ENCODE data around the gene PTPN11. TPM values are rescaled to one million over a fixed set of nuclear protein-coding genes. Genes with fewer than 3 reads are reported as not detected.

PTPN11 gene
- total RNA-seq, 1 experiment from 2014 or later = 181 TPM

DNA sequence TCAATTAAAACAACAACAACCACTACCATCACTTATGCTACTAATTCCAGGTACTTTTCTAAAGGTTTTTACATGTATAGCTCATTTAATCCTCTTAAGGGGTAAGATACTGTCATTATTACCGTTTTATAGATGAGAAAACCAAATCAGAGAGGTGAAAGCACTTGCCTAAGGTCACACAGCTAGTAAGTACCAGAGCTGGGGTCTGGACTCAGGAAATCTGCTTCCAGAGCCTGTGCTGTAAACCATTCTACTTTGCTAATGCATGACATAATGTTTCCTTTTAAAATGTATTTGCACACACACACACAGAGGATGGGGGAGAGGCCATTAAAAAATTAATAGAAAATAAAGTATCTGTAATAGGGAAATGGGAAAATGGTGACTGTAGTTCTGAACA, 113.4 kb downstream of the PTPN11 start:
- ChIA-PET CTCF (no interaction called here), POLR2A (no interaction called here), RAD21 (ENCODE audit: low non-redundant PET in 1 of 2, low total read pairs in 2 of 2, uncharacterized antibody in 2 of 2, unreplicated experiment in 2 of 2) (no interaction called here)
- TF ChIP-seq EGR1 (IDR thresholded peaks at IDR 0.05; ENCODE audit: low read depth) (no peak), SRF (IDR thresholded peaks at IDR 0.05; ENCODE audit: low read depth) (no peak), YY1 (IDR thresholded peaks at IDR 0.05; ENCODE audit: extremely low read depth, insufficient replicate concordance, low read depth, low read length) (no peak), REST (IDR thresholded peaks at IDR 0.05; ENCODE audit: low read depth) (no peak), CBX3 (IDR thresholded peaks at IDR 0.05; ENCODE audit: low read depth) (no peak), SP1 (IDR thresholded peaks at IDR 0.05; ENCODE audit: low read depth) (no peak), TCF7L2 (IDR thresholded peaks at IDR 0.05; ENCODE audit: borderline replicate concordance, extremely low read depth, insufficient read depth, insufficient read length) (no peak), ZFX (IDR thresholded peaks at IDR 0.05) (no peak), CEBPB (IDR thresholded peaks at IDR 0.05; ENCODE audit: low read depth) (no peak), EZH2phosphoT487 (IDR thresholded peaks at IDR 0.05; ENCODE audit: borderline replicate concordance) (no peak), JUND (IDR thresholded peaks at IDR 0.05) (no peak), FOSL1 (IDR thresholded peaks at IDR 0.05; ENCODE audit: low read depth) (no peak), ZNF274 (IDR thresholded peaks at IDR 0.05; ENCODE audit: low read depth, low read length) (no peak), ATF3 (IDR thresholded peaks at IDR 0.05) (no peak)
- TF ChIP-seq, protein P1, sequence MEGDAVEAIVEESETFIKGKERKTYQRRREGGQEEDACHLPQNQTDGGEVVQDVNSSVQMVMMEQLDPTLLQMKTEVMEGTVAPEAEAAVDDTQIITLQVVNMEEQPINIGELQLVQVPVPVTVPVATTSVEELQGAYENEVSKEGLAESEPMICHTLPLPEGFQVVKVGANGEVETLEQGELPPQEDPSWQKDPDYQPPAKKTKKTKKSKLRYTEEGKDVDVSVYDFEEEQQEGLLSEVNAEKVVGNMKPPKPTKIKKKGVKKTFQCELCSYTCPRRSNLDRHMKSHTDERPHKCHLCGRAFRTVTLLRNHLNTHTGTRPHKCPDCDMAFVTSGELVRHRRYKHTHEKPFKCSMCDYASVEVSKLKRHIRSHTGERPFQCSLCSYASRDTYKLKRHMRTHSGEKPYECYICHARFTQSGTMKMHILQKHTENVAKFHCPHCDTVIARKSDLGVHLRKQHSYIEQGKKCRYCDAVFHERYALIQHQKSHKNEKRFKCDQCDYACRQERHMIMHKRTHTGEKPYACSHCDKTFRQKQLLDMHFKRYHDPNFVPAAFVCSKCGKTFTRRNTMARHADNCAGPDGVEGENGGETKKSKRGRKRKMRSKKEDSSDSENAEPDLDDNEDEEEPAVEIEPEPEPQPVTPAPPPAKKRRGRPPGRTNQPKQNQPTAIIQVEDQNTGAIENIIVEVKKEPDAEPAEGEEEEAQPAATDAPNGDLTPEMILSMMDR (IDR thresholded peaks at IDR 0.05 in 2 of 3, conservative IDR thresholded peaks at IDR 0.05 in 1 of 3; ENCODE audit: borderline replicate concordance in 1 of 3, insufficient read depth in 1 of 3, low read depth in 2 of 3, low read length in 2 of 3) = no peak
- Histone ChIP-seq H3K79me2 (ENCODE audit: insufficient read depth, low read length) (no peaks in the 10 kb centered on the region), H3K9me3 (ENCODE audit: control insufficient read depth in 1 of 2, insufficient read depth in 1 of 2, low read depth in 1 of 2, low read length in 2 of 2) (no peaks in the 10 kb centered on the region), H3K4me2 (ENCODE audit: low read length) (no peak overlapping the region), H3K4me3 (replicated peaks in 1 of 2; ENCODE audit: low read depth in 1 of 2, low read length in 2 of 2) (no peak overlapping the region), H3K4me1 (ENCODE audit: control insufficient read depth in 1 of 2, insufficient read depth in 2 of 2, low read length in 2 of 2) (peaks cover 0 to 5% of the 10 kb centered on the region in 2 experiments; a peak in 2 of 4 replicates), H3K36me3 (ENCODE audit: control insufficient read depth in 1 of 2, insufficient read depth in 2 of 2, low read length in 2 of 2) (no peaks in the 10 kb centered on the region), H3K9ac (ENCODE audit: low read length) (no peak overlapping the region), H4K20me1 (ENCODE audit: insufficient read depth) (no peaks in the 10 kb centered on the region), H3K9me2 (ENCODE audit: insufficient read depth) (no peaks in the 10 kb centered on the region), H2AFZ (ENCODE audit: low read depth, low read length, poor library complexity, severe bottlenecking) (no peak overlapping the region), H3K27ac (ENCODE audit: low read depth, low read length) (no peak overlapping the region), H3K27me3 (ENCODE audit: insufficient read depth, low read length) (no peaks in the 10 kb centered on the region)
- DNase-seq (ENCODE audit: low read depth, low spot score) (no peak), ATAC-seq (no peak)
- intact Hi-C loops (cut with micrococcal nuclease) = no loop called here
- BruUV-seq (replicated peaks) = no TSS peak

Data from HCT116 (cell line).